Breast epithelium (tissue), 4 donors: ENCODE results near the gene GAPDH. TPM values are rescaled to one million over a fixed set of nuclear protein-coding genes. Genes with fewer than 3 reads are reported as not detected.
"Not testable (repeated sequence)": the region's sequence is repeated elsewhere in the genome, so short reads cannot be mapped to it uniquely, and the experiment has no call there.

Experiments used
- DNase-seq, 2 donors: peaks; one replicate each; pipeline ENCODE4 v3.0.0-alpha.2; 2019; ENCODE audit warnings: low spot score in 2 of 2
- H3K27ac ChIP-seq, 2 donors: fragments of 200-600 bp; sonication (generic) in 1 of 2; one replicate each; pipeline ENCODE4 v1.5.1; 2016 to 2019; ENCODE audit warnings: mild to moderate bottlenecking in 1 of 2
- H3K27me3 ChIP-seq, 2 donors: fragments of 200-600 bp; sonication (generic) in 1 of 2; one replicate each; pipeline versions ENCODE4 v1.5.1 to v1.6.0; 2017 to 2019; ENCODE audit warnings: control low read depth in 1 of 2, mild to moderate bottlenecking in 1 of 2
- H3K36me3 ChIP-seq: fragments of 200-600 bp; one replicate; pipeline ENCODE4 v1.5.1; 2019
- H3K4me1 ChIP-seq, 2 donors: fragments of 200-600 bp; sonication (generic); one replicate each; pipeline ENCODE4 v1.5.1; 2016 to 2019; ENCODE audit warnings: control low read depth in 1 of 2
- H3K4me3 ChIP-seq, 3 donors: fragments of 200-600 bp; sonication (generic); 1 replicate in 2 of 3; 2 replicates in 1 of 3; pipeline ENCODE4 v1.5.1; 2016 to 2019; ENCODE audit warnings: mild to moderate bottlenecking in 3 of 3, moderate library complexity in 2 of 3
- H3K9me3 ChIP-seq, 2 donors: fragments of 200-600 bp; sonication (generic) in 1 of 2; one replicate each; pipeline ENCODE4 v1.5.1; 2016 to 2019; ENCODE audit warnings: control low read depth in 1 of 2
- CTCF ChIP-seq, 3 donors: fragments of 450-650 bp; IDR thresholded peaks; one replicate each; pipeline ENCODE4 v1.5.1; 2016 to 2017; ENCODE audit warnings: antibody characterized with exemption in 3 of 3, mild to moderate bottlenecking in 3 of 3, moderate library complexity in 3 of 3
- POLR2A ChIP-seq: fragments of 450-650 bp; IDR thresholded peaks from one replicate; pipeline ENCODE4 v1.6.1; 2016; ENCODE audit warnings: antibody characterized with exemption, mild to moderate bottlenecking, moderate library complexity
- POLR2AphosphoS5 ChIP-seq, 3 donors: sonication (generic); formaldehyde crosslinking; IDR thresholded peaks; one replicate each; pipeline ENCODE4 v1.6.1; 2017; ENCODE audit warnings: antibody characterized with exemption in 3 of 3
- intact Hi-C: fragments of 100-400 bp; cut with DNase I; formaldehyde crosslinking; loops from one replicate; pipeline ENCODE4 v1.15.1; 2023; ENCODE audit warnings: low total_unique reads
- total RNA-seq, 3 donors: library from RNA; depleted of rRNA; stranded (reverse); fragments of >200 nt; gene quantifications; one replicate each; pipeline ENCODE4 v1.1.0, GENCODE V29; 2016

The GAPDH gene
- total RNA-seq, 3 donors from 2014 or later: 1,134 to 1,818 (median 1,628) TPM

DNA sequence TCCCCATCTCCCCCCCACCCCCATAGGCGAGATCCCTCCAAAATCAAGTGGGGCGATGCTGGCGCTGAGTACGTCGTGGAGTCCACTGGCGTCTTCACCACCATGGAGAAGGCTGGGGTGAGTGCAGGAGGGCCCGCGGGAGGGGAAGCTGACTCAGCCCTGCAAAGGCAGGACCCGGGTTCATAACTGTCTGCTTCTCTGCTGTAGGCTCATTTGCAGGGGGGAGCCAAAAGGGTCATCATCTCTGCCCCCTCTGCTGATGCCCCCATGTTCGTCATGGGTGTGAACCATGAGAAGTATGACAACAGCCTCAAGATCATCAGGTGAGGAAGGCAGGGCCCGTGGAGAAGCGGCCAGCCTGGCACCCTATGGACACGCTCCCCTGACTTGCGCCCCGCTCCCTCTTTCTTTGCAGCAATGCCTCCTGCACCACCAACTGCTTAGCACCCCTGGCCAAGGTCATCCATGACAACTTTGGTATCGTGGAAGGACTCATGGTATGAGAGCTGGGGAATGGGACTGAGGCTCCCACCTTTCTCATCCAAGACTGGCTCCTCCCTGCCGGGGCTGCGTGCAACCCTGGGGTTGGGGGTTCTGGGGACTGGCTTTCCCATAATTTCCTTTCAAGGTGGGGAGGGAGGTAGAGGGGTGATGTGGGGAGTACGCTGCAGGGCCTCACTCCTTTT lies 2.7 kb downstream of the GAPDH start:
- TF ChIP-seq POLR2A (no peak), CTCF (IDR thresholded peaks at IDR 0.05) (no peak), POLR2AphosphoS5 (IDR thresholded peaks at IDR 0.05) (no peak)
- H3K36me3 ChIP-seq: no peaks in the 10 kb centered on the region
- peaks cover 6 to 30% of the 10 kb centered on the region in 2 donors for H3K4me1 ChIP-seq
- H3K9me3 ChIP-seq: no peaks in the 10 kb centered on the region
- H3K27ac ChIP-seq: peak overlapping the region; percentile 94 to 98
- H3K4me3 ChIP-seq: peak overlapping the region in 1 of 3 donors; percentile 82
- DNase-seq: no peak
- intact Hi-C loops: loop anchor here (10.0 kb wide), 1 partner anchor 112 kb away; no protein-coding TSS in a partner anchor
- H3K27me3 ChIP-seq: no peaks in the 10 kb centered on the region

DNA sequence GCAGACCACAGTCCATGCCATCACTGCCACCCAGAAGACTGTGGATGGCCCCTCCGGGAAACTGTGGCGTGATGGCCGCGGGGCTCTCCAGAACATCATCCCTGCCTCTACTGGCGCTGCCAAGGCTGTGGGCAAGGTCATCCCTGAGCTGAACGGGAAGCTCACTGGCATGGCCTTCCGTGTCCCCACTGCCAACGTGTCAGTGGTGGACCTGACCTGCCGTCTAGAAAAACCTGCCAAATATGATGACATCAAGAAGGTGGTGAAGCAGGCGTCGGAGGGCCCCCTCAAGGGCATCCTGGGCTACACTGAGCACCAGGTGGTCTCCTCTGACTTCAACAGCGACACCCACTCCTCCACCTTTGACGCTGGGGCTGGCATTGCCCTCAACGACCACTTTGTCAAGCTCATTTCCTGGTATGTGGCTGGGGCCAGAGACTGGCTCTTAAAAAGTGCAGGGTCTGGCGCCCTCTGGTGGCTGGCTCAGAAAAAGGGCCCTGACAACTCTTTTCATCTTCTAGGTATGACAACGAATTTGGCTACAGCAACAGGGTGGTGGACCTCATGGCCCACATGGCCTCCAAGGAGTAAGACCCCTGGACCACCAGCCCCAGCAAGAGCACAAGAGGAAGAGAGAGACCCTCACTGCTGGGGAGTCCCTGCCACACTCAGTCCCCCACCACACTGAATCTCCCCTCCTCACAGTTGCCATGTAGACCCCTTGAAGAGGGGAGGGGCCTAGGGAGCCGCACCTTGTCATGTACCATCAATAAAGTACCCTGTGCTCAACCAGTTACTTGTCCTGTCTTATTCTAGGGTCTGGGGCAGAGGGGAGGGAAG lies 3.5 kb downstream of the GAPDH start:
- not testable (repeated sequence) for H3K9me3 ChIP-seq, H3K4me3 ChIP-seq, H3K27me3 ChIP-seq, H3K36me3 ChIP-seq
- Histone ChIP-seq H3K4me1 (peaks cover 6 to 22% of the 10 kb centered on the region in 2 donors), H3K27ac (peak overlapping the region; percentile 94 to 98)
- TF ChIP-seq CTCF (IDR thresholded peaks at IDR 0.05): peak; percentile 84 to 91 (median 87)
- TF ChIP-seq POLR2AphosphoS5 (IDR thresholded peaks at IDR 0.05): peak in 1 of 3 donors; percentile 9
- intact Hi-C loops: loop anchor here (10.0 kb wide), 1 partner anchor 113 kb away; no protein-coding TSS in a partner anchor
- DNase-seq: peak; percentile 75 to 86

DNA sequence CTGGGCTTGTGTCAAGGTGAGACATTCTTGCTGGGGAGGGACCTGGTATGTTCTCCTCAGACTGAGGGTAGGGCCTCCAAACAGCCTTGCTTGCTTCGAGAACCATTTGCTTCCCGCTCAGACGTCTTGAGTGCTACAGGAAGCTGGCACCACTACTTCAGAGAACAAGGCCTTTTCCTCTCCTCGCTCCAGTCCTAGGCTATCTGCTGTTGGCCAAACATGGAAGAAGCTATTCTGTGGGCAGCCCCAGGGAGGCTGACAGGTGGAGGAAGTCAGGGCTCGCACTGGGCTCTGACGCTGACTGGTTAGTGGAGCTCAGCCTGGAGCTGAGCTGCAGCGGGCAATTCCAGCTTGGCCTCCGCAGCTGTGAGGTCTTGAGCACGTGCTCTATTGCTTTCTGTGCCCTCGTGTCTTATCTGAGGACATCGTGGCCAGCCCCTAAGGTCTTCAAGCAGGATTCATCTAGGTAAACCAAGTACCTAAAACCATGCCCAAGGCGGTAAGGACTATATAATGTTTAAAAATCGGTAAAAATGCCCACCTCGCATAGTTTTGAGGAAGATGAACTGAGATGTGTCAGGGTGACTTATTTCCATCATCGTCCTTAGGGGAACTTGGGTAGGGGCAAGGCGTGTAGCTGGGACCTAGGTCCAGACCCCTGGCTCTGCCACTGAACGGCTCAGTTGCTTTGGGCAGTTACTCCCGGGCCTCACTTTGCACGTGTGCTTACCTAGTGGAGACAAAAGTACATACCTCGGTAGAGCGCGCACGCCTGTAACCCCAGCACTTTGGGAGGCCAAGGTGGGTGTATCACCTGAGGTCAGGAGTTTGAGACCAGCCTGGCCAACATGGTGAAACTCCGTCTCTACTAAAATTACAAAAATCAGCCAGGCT lies 4.3 kb downstream of the GAPDH start:
- Histone ChIP-seq H3K36me3 (no peaks in the 10 kb centered on the region), H3K27me3 (no peaks in the 10 kb centered on the region), H3K27ac (peak overlapping the region; percentile 94 to 98), H3K4me1 (peaks cover 6 to 18% of the 10 kb centered on the region in 2 donors), H3K9me3 (no peaks in the 10 kb centered on the region), H3K4me3 (no peak overlapping the region)
- TF ChIP-seq CTCF (IDR thresholded peaks at IDR 0.05) (no peak), POLR2A (no peak), POLR2AphosphoS5 (IDR thresholded peaks at IDR 0.05) (no peak)
- intact Hi-C loops: loop anchor here (10.0 kb wide), 1 partner anchor 114 kb away; no protein-coding TSS in a partner anchor
- no peak for DNase-seq

GRCh38 chr12:6539314-6539682 lies 5.0 kb downstream of the GAPDH start:
- intact Hi-C loops: loop anchor here (10.0 kb wide), 1 partner anchor 114 kb away; no protein-coding TSS in a partner anchor
- DNase-seq: no peak
- H3K27me3 ChIP-seq: no peaks in the 10 kb centered on the region
- peaks cover 6 to 18% of the 10 kb centered on the region in 2 donors for H3K4me1 ChIP-seq
- H3K4me3 ChIP-seq: no peak overlapping the region
- H3K9me3 ChIP-seq: no peaks in the 10 kb centered on the region
- no peaks in the 10 kb centered on the region for H3K36me3 ChIP-seq
- no peak overlapping the region for H3K27ac ChIP-seq
- TF ChIP-seq POLR2A: no peak

GRCh38 chr12:6539707-6540134 lies 5.4 kb downstream of the GAPDH start:
- DNase-seq: no peak
- peaks cover 6 to 18% of the 10 kb centered on the region in 2 donors for H3K4me1 ChIP-seq
- no peak overlapping the region for H3K4me3 ChIP-seq
- TF ChIP-seq POLR2AphosphoS5 (IDR thresholded peaks at IDR 0.05): no peak
- no peak for TF ChIP-seq POLR2A
- no peak for TF ChIP-seq CTCF (IDR thresholded peaks at IDR 0.05)
- peak overlapping the region; percentile 71 to 81 for H3K27ac ChIP-seq
- H3K36me3 ChIP-seq: no peaks in the 10 kb centered on the region
- H3K27me3 ChIP-seq: no peaks in the 10 kb centered on the region
- intact Hi-C loops: loop anchor here (10.0 kb wide), 1 partner anchor 115 kb away; no protein-coding TSS in a partner anchor
- no peaks in the 10 kb centered on the region for H3K9me3 ChIP-seq
